Measurements from ENCODE around the gene MARS2.
"Not testable (repeated sequence)": the region's sequence is repeated elsewhere in the genome, so short reads cannot be mapped to it uniquely, and the experiment has no call there.

The MARS2 gene

DNA sequence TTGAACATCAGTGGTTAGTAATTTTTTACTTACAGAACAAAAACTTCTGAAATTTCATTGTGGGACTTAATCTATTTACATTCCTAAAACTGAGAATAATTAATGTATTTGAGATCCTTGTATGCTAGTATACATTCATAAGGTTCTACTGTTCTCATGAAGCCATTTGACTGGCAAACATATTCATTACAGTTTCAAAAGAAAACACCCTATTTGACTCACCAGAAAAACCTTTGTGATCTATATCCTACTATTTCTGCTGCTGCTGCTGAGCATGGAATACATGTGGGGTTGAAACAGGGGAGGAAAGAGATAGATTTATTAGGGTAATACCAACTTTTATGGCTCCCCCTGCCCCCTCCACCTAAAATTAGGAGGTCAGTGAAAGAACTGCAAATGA is 21.8 kb downstream of the MARS2 start:
- H3K27ac ChIP-seq (ENCODE audit: low read depth, low read length, poor library complexity, severe bottlenecking): no peak overlapping the region
- no peaks in the 10 kb centered on the region for H3K4me1 ChIP-seq (ENCODE audit: insufficient read depth, low read length, severe bottlenecking)

DNA sequence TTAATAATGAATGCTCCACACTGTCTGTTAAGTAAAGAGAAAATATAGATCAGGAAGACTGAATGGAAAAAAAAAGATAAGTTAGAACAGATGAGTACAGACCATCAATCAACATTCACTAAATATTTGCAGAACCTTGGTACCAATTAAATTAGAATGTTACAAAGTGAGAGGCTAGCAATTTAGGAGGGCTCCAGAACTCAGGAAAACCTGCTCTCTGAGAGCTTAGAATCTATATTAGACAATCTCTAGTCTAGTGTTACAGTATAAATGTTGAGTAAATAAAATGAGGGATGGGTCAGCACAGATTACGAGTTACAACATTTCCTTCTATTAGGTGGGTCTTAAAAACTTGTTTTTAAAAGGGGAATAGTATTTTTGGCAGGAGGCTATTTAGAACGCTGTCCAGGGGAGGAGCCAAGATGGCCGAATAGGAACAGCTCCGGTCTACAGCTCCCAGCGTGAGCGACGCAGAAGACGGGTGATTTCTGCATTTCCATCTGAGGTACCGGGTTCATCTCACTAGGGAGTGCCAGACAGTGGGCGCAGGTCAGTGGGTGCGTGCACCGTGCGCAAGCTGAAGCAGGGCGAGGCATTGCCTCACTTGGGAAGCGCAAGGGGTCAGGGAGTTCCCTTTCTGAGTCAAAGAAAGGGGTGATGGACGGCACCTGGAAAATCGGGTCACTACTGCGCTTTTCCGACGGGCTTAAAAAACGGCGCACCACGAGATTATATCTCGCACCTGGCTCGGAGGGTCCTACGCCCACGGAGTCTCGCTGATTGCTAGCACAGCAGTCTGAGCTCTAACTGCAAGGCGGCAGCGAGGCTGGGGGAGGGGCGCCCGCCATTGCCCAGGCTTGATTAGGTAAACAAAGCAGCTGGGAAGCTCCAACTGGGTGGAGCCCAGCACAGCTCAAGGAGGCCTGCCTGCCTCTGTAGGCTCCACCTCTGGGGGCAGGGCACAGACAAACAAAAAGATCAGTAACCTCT is 23.7 kb downstream of the MARS2 start:
- H3K9ac ChIP-seq (ENCODE audit: low read length); H3F3A ChIP-seq (ENCODE audit: insufficient read depth, low read length); H3K4me1 ChIP-seq (ENCODE audit: insufficient read depth, low read length, severe bottlenecking); H2AFZ ChIP-seq (ENCODE audit: low read length); H3K27ac ChIP-seq (ENCODE audit: low read depth, low read length, poor library complexity, severe bottlenecking); H3K4me2 ChIP-seq (ENCODE audit: low read length); H3K9me2 ChIP-seq (ENCODE audit: low read depth, low read length); H3K4me3 ChIP-seq (ENCODE audit: low read depth, low read length, poor library complexity, severe bottlenecking); H3K27me3 ChIP-seq (ENCODE audit: insufficient read depth, low read length); H4K20me1 ChIP-seq (ENCODE audit: insufficient read depth, low read length); H3K36me3 ChIP-seq (ENCODE audit: insufficient read depth, low read length); H3K9me3 ChIP-seq (ENCODE audit: low read length); H3K79me2 ChIP-seq (ENCODE audit: insufficient read depth, low read length): not testable (repeated sequence)

More for the DNA sequence above, 21.8 kb downstream of the MARS2 start:
- H3K4me3 ChIP-seq (ENCODE audit: low read depth, low read length, poor library complexity, severe bottlenecking): no peak overlapping the region
- TF ChIP-seq, protein P1, sequence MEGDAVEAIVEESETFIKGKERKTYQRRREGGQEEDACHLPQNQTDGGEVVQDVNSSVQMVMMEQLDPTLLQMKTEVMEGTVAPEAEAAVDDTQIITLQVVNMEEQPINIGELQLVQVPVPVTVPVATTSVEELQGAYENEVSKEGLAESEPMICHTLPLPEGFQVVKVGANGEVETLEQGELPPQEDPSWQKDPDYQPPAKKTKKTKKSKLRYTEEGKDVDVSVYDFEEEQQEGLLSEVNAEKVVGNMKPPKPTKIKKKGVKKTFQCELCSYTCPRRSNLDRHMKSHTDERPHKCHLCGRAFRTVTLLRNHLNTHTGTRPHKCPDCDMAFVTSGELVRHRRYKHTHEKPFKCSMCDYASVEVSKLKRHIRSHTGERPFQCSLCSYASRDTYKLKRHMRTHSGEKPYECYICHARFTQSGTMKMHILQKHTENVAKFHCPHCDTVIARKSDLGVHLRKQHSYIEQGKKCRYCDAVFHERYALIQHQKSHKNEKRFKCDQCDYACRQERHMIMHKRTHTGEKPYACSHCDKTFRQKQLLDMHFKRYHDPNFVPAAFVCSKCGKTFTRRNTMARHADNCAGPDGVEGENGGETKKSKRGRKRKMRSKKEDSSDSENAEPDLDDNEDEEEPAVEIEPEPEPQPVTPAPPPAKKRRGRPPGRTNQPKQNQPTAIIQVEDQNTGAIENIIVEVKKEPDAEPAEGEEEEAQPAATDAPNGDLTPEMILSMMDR (IDR thresholded peaks at IDR 0.05; ENCODE audit: low read length): no peak
- TF ChIP-seq EZH2 (IDR thresholded peaks at IDR 0.05; ENCODE audit: borderline replicate concordance, low read length): no peak
- H3K4me2 ChIP-seq (ENCODE audit: low read length): no peak overlapping the region
- no peaks in the 10 kb centered on the region for H3K36me3 ChIP-seq (ENCODE audit: insufficient read depth, low read length)
- no peaks in the 10 kb centered on the region for H3K27me3 ChIP-seq (ENCODE audit: insufficient read depth, low read length)
- no peak overlapping the region for H2AFZ ChIP-seq (ENCODE audit: low read length)
- no peak overlapping the region for H3K9ac ChIP-seq (ENCODE audit: low read length)
- no peaks in the 10 kb centered on the region for H3K79me2 ChIP-seq (ENCODE audit: insufficient read depth, low read length)
- H3K9me3 ChIP-seq (ENCODE audit: low read length): no peaks in the 10 kb centered on the region
- no peaks in the 10 kb centered on the region for H3F3A ChIP-seq (ENCODE audit: insufficient read depth, low read length)
- no peaks in the 10 kb centered on the region for H4K20me1 ChIP-seq (ENCODE audit: insufficient read depth, low read length)
- no peaks in the 10 kb centered on the region for H3K9me2 ChIP-seq (ENCODE audit: low read depth, low read length)

DNA sequence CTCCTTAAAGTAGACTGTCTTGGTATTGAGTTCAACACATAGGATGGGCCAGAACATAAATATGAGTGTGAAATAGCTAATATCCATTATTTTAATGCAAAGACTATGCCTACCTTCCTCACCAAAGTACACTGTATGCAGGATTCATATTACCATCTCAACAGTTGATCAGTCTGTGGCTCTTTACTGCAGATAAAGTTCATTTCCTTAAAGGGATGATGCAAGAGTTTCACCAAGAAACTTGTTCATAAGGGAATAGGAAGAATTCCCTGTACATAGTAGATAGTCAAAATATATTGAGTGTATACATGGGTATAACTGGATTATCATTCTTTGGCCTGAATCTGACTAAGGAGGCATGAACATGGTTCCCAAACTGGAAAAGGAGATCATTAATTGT is 35.0 kb downstream of the MARS2 start:
- Histone ChIP-seq H3K36me3 (ENCODE audit: insufficient read depth, low read length) (no peaks in the 10 kb centered on the region), H3F3A (ENCODE audit: insufficient read depth, low read length) (no peaks in the 10 kb centered on the region), H3K79me2 (ENCODE audit: insufficient read depth, low read length) (no peaks in the 10 kb centered on the region), H3K4me3 (ENCODE audit: low read depth, low read length, poor library complexity, severe bottlenecking) (no peak overlapping the region), H4K20me1 (ENCODE audit: insufficient read depth, low read length) (no peaks in the 10 kb centered on the region), H3K4me2 (ENCODE audit: low read length) (no peak overlapping the region), H3K4me1 (ENCODE audit: insufficient read depth, low read length, severe bottlenecking) (no peaks in the 10 kb centered on the region), H3K9ac (ENCODE audit: low read length) (no peak overlapping the region), H2AFZ (ENCODE audit: low read length) (no peak overlapping the region), H3K9me2 (ENCODE audit: low read depth, low read length) (no peaks in the 10 kb centered on the region), H3K27ac (ENCODE audit: low read depth, low read length, poor library complexity, severe bottlenecking) (no peak overlapping the region), H3K9me3 (ENCODE audit: low read length) (no peaks in the 10 kb centered on the region), H3K27me3 (ENCODE audit: insufficient read depth, low read length) (no peaks in the 10 kb centered on the region)
- TF ChIP-seq EZH2 (IDR thresholded peaks at IDR 0.05; ENCODE audit: borderline replicate concordance, low read length): no peak
- TF ChIP-seq, protein P1 (IDR thresholded peaks at IDR 0.05; ENCODE audit: low read length): no peak
